GM12892 (cell line): ENCODE measurements around the gene MAB21L2. TPM values are rescaled to one million over a fixed set of nuclear protein-coding genes. Genes with fewer than 3 reads are reported as not detected.
A peak's percentile ranks its signal among the peaks of the same experiment; 100 is the strongest.
"Not testable (repeated sequence)": the region's sequence is repeated elsewhere in the genome, so short reads cannot be mapped to it uniquely, and the experiment has no call there.

Experiments
- DNase-seq: peaks from one replicate; pipeline ENCODE4 v3.0.0; 2011; ENCODE audit not compliant: insufficient read length
- FAIRE-seq: peaks from 2 replicates; lab custom pipeline; 2011; peaks lifted over from hg19 to GRCh38; lab: Jason Lieb, UNC
- POLR2A ChIP-seq: IDR thresholded peaks from 2 replicates; pipeline ENCODE4 v1.6.1; 2011; ENCODE audit warnings: low read depth, low read length, control low read depth
- POLR2AphosphoS5 ChIP-seq: IDR thresholded peaks from 2 replicates; pipeline ENCODE4 v1.6.1; 2011; ENCODE audit warnings: low read depth, low read length, control low read depth
- TAF1 ChIP-seq: IDR thresholded peaks from 2 replicates; pipeline ENCODE4 v1.6.1; 2011; ENCODE audit warnings: low read depth, mild to moderate bottlenecking, control low read depth, low read length, borderline replicate concordance
- polyA plus RNA-seq: library from polyadenylated mRNA; unstranded; fragments of >200 nt; gene quantifications from one replicate; pipeline ENCODE4 v1.2.1, GENCODE V29; 2012; ENCODE audit warnings: missing spikeins, inconsistent platforms; ENCODE audit not compliant: missing spikeins

MAB21L2 gene
- polyA plus RNA-seq: 0.45 TPM

DNA sequence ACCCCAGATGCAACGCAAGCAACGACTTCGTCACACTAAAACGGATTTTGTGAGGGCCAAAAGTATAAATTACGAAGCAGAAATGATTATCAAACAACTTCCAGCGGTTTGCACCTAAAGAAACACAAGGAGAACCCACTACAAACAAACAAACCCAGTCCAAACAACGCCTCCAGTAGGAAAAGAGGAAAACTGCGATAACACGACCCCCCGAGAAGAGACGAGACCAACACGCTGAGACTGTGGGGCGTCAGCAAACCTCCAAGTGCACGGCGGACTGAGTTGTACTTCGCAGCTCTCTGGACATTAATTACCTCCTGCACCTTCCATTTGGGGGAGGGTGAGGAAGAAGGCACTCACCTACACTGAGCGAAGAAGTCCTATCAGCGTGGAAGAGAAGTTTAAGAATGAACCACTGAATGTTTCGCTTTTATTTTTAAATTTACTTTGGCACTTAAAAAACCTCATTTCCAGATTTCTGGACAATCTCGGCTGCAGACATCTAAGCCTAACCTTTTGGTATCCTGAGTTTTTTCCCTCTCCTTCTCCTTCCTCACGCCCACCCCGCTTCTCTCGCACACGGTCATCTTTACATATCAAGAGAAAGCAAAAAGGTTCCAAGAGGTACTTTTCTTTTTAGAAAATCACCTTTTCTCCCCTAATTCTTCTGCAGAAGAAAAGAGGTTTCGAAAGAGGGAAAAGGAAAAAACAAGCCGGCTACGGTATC, at the start of gene MAB21L2:
TSS of gene MAB21L2 (plus strand) at position 6 of the 727 bp plus-strand sequence. CDS start 879 bp downstream, outside the sequence.
- FAIRE-seq (no peak), DNase-seq (no peak)
- no peak for TF ChIP-seq POLR2AphosphoS5
- TF ChIP-seq POLR2A: no peak
- no peak for TF ChIP-seq TAF1

DNA sequence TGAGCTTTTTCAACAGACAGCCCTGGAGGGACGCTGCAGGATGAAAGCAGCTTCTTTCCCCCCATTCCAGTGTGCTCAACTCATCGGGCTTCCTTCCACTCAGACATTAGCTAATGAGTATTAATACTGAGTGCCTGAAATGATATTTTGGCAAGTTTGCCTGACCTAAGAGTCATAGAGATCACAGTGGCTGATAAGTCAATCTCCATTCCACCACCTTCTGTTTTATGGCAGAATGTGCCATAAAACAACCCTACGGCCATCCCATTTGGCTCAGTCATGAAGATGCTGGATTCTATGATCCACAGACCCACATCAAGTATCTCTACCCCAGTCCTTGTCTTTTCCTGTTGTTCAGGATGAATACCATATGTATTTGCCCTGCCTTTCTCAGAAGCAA, 48.3 kb upstream of the MAB21L2 start:
- FAIRE-seq (no peak), DNase-seq (no peak)
- TF ChIP-seq TAF1: no peak
- no peak for TF ChIP-seq POLR2AphosphoS5
- no peak for TF ChIP-seq POLR2A

DNA sequence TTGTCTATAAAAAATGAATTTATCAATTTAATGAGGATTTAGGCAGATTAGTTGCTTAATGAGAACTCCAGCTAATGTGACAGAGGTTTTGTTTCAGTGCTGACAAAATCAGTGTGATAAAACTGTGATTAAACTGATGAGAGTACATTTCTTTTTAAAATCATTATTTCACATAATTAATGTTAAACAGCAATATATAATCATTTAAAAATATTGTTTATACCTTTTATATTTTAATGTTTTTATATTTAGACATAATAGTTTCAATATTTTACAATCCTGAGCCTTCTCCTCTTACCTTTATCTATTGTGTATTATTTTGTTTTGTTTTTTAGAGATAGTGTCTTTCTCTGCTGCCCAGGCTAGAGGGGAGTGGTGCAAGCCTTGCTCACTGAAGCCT, 47.1 kb upstream of the MAB21L2 start:
- no peak for TF ChIP-seq POLR2AphosphoS5
- TF ChIP-seq TAF1: no peak
- TF ChIP-seq POLR2A: no peak
- DNase-seq: no peak
- FAIRE-seq: no peak

DNA sequence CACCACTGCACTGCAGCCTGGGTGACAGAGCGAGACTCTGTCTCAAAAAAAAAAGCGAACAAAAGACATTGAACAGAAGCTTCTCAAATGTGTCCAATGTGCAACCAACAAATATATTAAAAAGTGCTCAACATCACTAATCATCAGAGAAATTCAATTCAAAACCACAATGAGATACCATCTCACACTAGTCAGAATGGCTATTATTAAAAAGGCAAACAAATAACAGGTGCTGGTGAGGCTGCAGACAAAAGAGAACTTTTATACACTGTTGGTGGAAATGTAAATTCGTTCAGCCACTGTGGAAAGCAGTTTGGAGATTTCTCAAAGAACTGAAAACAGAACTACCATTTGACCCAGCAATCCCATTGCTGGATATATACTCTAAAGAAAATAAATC, 44.0 kb upstream of the MAB21L2 start:
- not testable (repeated sequence) for DNase-seq, FAIRE-seq

DNA sequence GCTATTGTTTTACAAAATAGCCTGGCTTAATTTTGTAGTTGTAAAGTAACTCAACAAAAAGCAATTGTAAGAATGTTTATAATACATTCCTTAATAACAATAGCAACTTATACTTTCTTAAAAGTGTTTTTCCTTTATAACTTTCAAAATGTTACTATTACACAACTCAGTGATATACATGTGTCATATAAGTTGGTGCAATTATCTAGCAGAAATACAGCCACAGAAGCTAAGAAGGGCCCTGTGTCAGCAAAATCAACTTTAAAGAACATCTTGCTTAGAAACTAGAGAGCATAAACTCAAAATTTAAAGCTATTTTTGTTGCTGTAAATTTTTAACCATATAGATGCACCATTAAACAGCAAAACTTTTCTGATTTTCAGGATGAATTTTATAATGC, 41.4 kb upstream of the MAB21L2 start:
- DNase-seq: no peak
- TF ChIP-seq POLR2A (no peak), POLR2AphosphoS5 (no peak), TAF1 (no peak)
- FAIRE-seq: no peak

DNA sequence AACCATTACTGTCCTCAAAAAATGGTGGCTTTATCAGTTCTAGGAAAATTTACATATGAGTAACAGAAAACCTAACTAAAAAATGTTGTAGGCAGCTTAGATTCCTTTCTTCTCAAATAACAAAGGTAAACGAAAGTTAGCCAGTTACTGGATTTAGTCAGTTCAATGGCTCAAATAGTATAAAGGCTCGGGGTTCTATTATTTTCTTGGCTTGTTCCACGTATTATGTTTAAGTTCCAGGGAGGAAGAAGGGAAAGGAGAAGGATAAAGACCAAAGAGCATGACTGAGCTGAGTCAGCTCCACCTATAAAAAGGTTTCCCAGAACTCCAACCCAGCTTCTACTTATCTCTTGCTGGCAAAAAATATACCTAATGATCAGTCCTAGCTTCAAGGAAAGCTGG, 41.0 kb upstream of the MAB21L2 start:
- DNase-seq: no peak
- FAIRE-seq: no peak
- TF ChIP-seq POLR2AphosphoS5 (no peak), TAF1 (no peak)

DNA sequence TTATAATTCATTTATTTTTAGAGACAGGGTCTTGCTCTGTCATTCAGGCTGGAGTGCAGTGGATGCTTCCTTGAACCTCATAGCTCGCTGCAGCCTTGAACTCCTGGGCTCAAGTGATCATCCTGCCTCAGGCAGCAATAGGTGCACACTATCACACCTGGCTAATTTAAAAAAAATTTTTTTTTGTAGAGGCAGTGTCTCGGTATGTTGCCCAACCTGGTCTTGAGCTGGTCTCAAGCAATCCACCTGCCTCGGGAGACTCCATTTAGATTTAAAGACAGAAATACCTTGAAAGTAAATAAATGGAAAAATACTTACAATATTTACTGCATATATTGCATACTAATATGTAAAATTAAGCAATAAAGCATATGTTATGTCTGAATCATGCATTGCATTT, 40.3 kb upstream of the MAB21L2 start:
- TF ChIP-seq POLR2AphosphoS5: no peak
- TF ChIP-seq TAF1: no peak
- no peak for TF ChIP-seq POLR2A
- FAIRE-seq (no peak), DNase-seq (no peak)

DNA sequence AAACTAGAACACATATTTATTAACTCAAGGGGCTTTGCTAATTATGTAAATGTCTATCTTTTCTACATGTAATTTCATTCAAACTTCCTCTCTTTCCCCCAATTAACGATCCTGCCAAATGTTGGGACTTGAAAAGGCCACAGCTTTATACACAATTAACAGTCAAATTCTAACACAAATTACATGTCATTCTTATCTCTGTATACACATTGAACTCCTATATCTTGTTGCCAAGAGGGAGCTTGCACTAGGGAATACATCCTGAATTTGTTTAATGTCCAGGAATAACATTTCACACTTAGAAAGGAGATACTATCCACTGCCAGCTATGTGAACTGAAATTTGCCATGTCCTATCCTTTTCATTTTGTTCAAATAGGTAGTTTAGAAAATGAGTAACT, 38.9 kb upstream of the MAB21L2 start:
- FAIRE-seq (peak; percentile 58), DNase-seq (no peak)
- TF ChIP-seq POLR2A (no peak), TAF1 (no peak), POLR2AphosphoS5 (no peak)

DNA sequence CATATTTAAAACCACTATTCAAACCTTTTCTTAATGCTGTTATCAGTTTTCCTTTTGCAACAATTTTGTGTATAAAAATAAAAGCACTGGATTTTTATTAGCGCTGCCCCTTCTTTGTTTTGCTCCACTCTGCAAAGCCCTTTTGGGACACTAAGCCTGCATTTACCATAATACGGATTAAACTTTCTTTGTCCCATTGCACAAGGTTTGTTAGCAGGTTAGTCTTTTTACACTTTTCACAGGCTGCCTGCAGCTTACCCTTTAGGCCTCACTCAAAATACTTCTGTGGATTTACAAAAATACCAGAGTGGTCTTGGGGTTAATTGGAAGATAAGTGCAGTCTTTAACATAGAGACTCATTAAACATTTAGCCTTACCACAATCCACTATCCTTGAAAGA, 35.7 kb upstream of the MAB21L2 start:
- no peak for TF ChIP-seq POLR2A
- TF ChIP-seq TAF1: no peak
- TF ChIP-seq POLR2AphosphoS5: no peak
- DNase-seq (no peak), FAIRE-seq (no peak)

DNA sequence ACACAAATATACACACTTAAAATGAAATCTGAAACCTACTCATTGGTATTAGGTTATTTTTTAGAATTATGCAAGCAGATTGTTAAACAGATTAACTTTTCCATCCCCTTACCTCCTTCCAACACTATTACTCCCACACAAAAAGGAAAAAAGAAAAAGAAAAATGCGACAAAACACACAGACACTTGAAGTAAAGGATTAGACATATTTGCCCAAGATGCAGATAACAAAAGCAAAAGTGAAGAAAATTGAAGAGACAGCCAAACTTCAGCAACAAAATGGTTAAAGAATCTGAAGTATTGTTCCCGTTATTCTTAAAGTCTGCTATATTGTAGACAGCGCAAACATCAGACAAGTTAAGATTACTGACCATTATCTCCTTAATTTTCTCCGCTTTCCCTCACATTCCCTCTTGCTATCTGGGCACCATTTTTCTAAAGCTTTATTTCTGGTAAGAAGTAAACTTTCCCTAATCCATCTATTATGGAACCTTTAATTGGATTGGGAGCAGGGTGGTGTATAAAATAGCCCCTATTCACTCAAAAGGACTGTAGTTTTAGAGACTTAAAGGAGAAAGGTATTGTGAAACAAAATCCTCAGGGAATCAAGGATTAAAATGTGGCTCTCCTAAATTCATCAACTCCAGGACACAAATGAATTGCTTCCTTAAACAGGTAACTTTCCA, 34.7 kb upstream of the MAB21L2 start:
- no peak for TF ChIP-seq TAF1
- no peak for TF ChIP-seq POLR2A
- no peak for TF ChIP-seq POLR2AphosphoS5
- DNase-seq (no peak), FAIRE-seq (no peak)

DNA sequence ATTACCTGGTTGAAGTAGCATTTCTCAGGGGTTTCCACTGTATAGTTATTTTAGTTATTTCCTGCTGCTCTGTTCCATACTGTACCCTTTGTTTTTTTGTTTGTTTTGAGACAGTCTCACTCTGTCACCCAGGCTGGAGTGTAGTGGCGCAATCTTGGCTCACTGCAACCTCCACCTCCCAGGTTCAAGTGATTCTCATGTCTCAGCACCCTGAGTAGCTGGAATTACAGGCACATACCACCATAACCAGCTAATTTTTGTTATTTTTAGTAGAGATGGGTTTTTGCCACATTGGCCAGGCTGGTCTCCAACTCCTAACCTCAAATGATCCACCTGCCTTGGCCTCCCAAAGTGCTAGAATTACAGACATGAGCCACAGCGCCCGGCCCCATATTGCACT, 24.1 kb upstream of the MAB21L2 start:
- FAIRE-seq, DNase-seq: not testable (repeated sequence)

DNA sequence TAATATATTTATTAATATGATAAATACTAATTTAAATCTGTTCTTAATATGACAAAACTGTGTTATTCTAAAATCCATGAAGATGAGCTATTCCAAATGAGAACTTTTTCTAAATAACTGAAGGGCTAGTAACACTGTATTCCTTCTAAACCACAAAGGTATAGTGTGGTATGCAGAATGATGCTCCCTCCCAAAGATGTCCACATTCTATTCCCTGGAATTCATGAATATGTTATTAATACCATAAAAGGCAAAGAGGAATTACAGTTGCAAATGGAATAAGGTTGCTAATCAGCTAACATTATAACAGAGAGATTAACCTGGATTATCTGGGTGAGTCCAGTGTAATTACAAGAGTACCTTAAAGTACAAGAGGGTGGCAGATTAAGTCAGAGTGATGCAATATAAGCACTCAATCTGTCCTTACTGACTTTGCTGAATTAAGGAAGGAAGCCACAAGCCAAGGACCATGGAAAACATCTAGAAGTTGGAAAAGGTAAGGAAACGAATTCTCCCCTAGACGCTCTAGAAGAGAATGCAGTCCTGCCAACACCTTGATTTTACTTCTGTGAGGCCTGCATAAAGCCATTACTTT, 20.7 kb upstream of the MAB21L2 start:
- no peak for DNase-seq
- FAIRE-seq: no peak
- TF ChIP-seq POLR2AphosphoS5 (no peak), TAF1 (no peak), POLR2A (no peak)
